GM08714 (cell line): Measurements from ENCODE around the gene GNG14.
"Not testable (repeated sequence)": the region's sequence is repeated elsewhere in the genome, so short reads cannot be mapped to it uniquely, and the experiment has no call there.

ENCODE experiments used
- H3K4me3 ChIP-seq: fragments of 200-500 bp; sonication (Bioruptor generic); 2 replicates; pipeline ENCODE4 v1.5.1; 2014; ENCODE audit warnings: mild to moderate bottlenecking, low read length, inconsistent platforms
- ZNF274 ChIP-seq: IDR thresholded peaks from 2 replicates; pipeline ENCODE4 v1.6.1; 2012; ENCODE audit warnings: mild to moderate bottlenecking, low read depth, low read length

GNG14 gene

GRCh38 chr19:12687496-12688196 is at the start of gene GNG14:
Gene GNG14, plus strand, starts transcription at chr19:12687998. Its CDS starts 51 bp downstream, at chr19:12688049.
- no peak within 1 kb of the TSS for H3K4me3 ChIP-seq
- no peak for TF ChIP-seq ZNF274

- TF ChIP-seq ZNF274, result no peak
- H3K4me3 ChIP-seq, result no peak overlapping the region
Measured at GRCh38 chr19:12638611-12639182, 49.1 kb upstream of the GNG14 start.

DNA sequence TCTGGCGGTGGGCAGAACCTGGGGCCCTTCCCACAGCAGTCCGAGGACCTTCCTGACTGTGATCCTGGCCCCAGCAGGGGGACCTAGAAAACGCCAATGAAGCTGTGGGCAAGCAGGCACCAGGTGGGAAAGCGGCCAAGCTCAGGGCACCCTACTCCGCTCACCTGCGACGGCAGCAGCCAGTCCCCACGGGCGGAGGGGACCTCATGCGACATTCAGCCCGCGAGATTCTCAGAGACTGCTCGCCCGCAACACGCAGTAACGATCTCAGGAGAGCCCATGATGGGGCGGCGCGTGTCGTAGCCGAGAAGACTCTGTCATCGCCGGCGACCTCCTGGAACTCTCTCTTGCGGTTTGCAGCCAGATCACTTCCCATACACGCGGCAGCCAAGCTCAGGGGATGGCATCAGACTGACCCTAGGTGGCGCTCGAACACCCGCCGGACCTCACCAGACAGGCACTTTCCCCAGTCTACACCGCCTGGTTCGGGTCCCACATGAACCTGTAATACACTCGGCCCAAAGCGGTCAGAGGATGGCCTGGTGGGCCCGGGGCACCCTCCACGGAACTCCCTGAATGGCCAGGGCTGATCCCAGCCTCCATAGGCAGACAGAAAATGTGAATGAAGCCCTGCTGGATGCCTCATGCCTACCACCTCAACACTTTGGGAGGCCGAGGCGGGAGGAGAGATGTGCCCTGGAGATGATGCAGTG is 47.7 kb upstream of the GNG14 start:
- no peak overlapping the region for H3K4me3 ChIP-seq
- TF ChIP-seq ZNF274, result no peak

GRCh38 chr19:12641456-12641855 is 46.3 kb upstream of the GNG14 start:
- no peak overlapping the region for H3K4me3 ChIP-seq
- no peak for TF ChIP-seq ZNF274

GRCh38 chr19:12642506-12642905 is 45.3 kb upstream of the GNG14 start:
- no peak overlapping the region for H3K4me3 ChIP-seq
- TF ChIP-seq ZNF274, result no peak

GRCh38 chr19:12643716-12644115 is 44.1 kb upstream of the GNG14 start:
- not testable (repeated sequence) for H3K4me3 ChIP-seq

DNA sequence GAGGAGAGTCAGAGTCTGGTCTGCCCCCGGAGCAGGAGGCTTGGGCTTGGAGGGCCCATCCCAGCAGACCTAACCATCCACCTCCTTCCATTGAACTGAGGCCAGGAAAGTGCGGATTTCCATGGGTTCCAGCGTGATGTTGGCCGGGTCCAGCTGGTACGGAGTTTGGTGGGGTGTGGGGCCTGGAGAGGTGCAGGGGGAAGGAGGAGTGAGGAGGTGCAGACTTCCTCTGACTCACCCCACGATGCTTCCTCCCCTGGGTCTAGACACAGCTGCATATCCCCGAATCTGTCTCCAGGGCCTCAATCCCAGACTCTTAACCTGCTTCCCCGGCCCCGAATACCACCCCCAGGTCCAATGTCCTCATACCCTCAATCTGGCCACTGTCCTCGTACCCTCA is 41.2 kb upstream of the GNG14 start:
- no peak for TF ChIP-seq ZNF274
- H3K4me3 ChIP-seq, result no peak overlapping the region

DNA sequence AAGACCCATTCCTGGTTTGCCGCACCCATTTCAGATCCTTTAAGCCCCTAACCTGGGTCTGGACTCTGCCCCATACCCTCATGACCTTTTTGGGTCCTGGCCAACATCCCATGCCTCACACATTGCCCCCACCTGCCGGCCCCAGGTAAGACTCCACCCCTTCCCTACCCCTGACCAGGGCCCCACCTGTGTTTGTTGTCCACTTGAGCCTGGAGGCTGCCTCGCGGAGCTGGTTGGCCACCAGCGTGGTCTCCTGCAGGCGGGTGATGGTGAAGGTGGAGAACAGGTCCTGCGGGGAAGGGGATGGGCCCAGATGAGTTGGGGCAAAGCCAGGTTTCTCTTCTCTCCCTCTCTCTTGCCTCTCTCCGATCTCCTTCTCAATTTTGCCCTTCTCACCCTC is 40.8 kb upstream of the GNG14 start:
- TF ChIP-seq ZNF274, result no peak
- no peak overlapping the region for H3K4me3 ChIP-seq

GRCh38 chr19:12647490-12648071 is 40.2 kb upstream of the GNG14 start:
- H3K4me3 ChIP-seq, result no peak overlapping the region

DNA sequence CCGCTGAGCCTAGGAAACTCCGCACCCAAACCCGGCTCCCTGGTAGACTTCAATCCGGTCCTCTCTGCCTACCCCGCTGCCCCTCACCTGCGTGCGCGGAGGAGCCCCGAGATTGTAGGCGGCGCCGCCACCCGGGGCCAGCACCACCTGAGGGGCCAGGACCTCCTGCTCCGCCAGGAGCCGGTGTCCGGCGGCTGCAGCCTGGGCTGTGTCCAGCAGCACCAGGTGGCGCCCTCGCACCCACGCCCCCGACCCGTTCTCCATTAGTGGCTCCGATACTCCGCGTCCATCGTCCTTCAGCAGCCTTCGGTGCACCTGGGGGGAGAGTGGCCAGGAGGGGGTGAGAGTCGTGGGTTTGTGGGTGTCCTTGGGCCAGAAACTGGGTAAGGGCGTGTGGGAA is 39.7 kb upstream of the GNG14 start:
- H3K4me3 ChIP-seq, result no peak overlapping the region
- TF ChIP-seq ZNF274, result no peak

More at GRCh38 chr19:12647490-12648071, 40.2 kb upstream of the GNG14 start:
- no peak for TF ChIP-seq ZNF274

GRCh38 chr19:12649941-12650340 is 37.9 kb upstream of the GNG14 start:
- no peak overlapping the region for H3K4me3 ChIP-seq
- TF ChIP-seq ZNF274, result no peak

- TF ChIP-seq ZNF274, result no peak
- H3K4me3 ChIP-seq, result no peak overlapping the region
Measured at GRCh38 chr19:12652219-12652618, 35.6 kb upstream of the GNG14 start.

DNA sequence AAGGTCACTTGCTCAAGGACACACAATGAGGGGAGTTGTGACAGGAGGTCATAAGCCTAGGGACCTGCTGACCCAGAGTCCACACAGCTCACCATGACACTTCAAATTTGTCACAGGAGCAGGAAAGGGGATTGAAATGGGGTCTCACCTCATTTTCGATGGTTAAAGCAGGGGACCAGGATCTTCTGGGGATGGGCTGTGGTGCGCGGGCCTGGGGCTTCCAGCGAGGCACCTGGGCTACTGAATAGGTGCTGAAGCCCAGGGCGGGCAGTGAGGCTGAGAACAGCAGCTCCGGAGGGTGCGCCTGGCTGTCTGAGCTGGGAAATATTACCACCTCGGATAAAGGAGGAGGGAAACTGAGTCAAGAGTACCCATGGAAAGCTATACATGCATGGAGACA is 32.3 kb upstream of the GNG14 start:
- TF ChIP-seq ZNF274, result no peak
- no peak overlapping the region for H3K4me3 ChIP-seq

DNA sequence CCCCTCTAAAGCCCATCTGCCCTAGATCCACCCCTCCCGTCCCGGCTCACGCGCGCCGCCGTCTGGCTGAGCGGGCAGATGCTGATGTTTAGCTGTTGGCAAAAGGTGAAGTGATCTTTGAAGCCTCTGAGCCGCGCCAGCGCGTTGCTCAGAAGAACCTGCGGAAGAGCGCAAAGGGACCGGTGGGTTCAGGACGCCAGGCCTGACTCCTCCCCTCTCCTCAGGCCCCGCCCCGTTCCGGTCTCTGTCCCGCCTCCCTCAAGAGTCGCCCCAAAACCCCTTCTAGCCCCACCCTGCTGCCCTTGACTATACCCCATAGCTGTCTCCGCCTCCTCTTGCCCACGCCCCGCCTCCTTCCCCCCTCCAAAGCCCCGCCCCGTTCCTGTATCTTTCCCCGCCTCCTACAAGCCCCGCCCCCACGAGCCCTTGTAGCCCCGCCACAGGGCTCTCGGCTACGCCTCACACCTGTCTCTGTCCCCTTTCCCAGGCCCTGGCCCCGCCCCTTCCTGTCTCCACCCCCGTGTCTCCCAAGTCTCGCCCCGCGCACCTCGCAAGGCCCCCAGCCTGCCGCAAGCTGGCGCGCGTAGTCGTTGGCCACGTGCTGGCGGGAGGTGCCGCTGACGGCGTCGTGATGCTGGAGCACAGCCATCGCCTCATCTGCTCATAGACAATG is 30.8 kb upstream of the GNG14 start:
- TF ChIP-seq ZNF274, result no peak
- H3K4me3 ChIP-seq, result no peak overlapping the region
